HUDEP-2 (cell line): Measurements from ENCODE around the gene STK17A.
"Not testable (repeated sequence)": the region's sequence is repeated elsewhere in the genome, so short reads cannot be mapped to it uniquely, and the experiment has no call there.

ENCODE experiments used
- DNase-seq, 76 experiments: peaks; one replicate each; lab custom pipeline; 2025; ENCODE audit not compliant: unreplicated experiment in 76 of 76; lab: John Stamatoyannopoulos, UW

STK17A gene

DNA sequence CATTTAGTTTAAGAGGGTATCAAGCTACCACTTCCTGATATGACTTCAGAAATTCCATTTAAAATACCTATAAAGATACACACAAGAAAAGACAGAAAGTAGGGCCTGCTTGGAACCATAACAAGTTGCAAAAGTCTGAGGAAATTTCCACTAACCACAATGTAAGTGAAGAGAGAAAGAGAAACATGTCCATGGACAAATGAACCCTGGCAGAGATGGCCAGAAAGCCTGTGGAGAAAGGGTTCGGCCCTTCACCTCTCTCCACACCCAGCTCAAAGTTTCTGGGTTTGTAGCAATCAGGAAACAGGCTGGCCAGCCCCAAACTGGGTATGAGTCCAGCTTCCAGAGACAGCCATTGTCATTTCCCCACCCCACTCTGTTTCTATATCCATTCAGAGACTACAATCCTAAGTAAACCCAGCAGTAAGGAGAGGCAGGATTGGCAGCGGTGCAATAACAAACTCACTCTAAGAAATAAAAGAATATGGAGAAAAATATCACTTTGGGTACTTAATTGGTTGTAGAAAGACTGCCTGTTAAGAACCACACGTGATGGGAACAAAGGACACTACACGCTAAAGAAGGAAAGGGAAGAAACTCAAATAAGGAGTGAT lies 71.1 kb downstream of the STK17A start:
- no peak for DNase-seq

GRCh38 chr7:43655584-43655983 lies 72.7 kb downstream of the STK17A start:
- no peak for DNase-seq

DNA sequence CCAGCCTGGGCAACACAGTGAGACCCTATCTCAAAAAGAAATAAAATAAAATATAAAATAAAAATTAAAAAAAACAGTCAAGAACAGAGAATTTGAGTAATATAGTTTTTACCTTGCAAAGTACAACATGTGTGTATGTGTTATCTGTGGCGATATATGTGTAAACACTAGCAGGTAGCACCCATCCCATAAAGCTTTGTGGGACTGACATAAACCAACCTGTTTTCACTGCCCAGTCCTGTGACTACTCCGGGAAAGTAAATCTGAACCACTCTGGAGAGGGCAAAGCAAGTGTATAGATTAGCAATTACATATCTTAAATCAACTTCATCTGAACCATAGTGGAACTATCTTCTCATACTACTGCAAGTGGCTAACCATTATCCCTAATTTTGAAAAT lies 74.1 kb downstream of the STK17A start:
- no peak for DNase-seq

DNA sequence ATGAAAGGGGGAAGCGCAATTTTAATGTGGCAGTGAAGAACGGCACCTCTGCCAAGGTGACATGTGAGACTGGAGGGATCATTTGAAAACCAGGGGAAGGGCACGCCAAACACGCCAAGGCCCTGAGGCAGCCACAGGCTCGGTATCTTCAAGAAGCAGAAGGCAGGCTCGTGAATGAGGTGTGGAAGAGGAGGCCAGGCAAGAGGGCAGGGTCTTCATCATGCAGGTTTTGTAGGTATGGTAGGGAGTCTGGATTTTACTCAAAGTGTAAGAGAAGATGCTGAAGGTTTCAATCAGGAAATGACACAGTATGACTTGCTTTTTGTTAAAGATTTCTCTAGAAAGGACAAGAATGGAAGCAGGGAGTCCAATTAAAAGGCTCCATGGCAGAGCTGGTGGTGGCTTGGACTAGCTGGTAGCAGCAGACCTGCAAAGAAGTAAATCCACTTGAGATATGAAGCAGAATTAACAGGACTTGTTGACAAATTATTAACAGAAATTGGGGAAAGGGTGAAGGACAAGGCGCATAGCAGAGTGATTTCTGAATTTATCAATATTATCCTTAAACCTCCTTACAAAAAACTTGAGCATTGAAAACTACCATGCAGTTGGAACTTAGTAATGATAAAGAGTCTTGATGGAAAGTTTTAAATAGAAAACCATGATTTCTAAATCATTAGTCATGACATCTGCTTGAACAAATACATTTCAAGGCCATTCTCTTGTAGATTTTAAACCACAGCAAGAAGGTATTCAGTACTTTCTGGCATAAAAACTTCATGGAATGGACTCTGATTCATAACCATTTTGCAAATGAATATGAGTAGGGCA lies 76.0 kb downstream of the STK17A start:
- no peak for DNase-seq

DNA sequence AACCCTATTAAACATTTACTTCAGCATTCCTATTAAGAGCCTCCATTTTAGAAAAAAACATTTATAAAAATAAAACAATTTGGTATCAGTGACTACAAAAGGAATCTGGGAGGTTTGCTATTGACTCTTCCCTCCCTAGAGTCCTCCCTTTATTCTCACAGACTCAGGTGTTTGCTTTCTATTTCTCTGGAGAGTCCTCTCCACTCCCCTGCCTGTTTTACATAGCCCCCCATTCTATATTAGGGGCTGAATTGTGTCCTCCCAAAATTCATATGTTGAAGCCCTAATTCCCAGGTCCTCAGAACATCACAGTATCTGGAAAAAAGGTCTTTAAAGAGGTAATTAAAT lies 76.6 kb downstream of the STK17A start:
- no peak for DNase-seq

- DNase-seq = no peak
Observed at GRCh38 chr7:43660141-43660540, 77.2 kb downstream of the STK17A start.

- no peak for DNase-seq
Observed at GRCh38 chr7:43664681-43665080, 81.8 kb downstream of the STK17A start.

DNA sequence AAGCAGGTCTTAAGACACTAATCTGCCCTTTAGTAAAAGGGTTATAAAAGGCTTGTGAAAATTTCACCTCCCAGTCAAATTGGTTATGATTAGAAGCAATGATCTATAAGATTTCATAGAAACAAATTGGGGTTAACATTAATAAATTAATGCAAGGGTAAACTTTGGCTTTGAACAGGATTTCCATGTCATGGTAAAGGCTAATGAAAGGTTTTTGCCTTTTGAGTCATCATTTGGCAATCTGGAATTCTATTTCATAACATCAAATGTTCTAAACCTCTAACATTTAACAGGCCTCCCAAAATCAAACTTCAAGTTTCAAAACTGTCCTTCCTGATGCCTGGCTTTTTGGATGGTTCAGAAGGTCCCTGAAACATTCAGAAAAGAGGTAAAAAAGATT lies 84.0 kb downstream of the STK17A start:
- DNase-seq = no peak

DNA sequence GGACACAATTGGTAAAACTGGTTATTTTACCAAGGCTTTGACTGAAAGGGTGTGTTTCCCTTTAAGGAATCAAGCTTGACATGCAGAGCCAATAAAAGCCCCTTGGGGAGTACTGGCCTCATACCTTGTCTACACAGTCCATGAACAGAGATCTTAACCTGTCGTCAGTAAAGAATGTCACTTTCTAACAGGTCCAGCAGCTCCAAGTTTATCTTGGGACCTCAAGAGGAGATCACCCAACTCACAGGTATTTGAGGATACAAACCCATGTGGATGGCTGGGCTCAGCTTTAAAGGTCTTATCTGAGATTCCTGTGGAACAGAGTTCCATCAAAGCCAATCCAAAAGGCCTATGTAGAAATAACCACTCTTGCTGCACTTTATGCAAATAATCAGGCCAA lies 85.1 kb downstream of the STK17A start:
- no peak for DNase-seq

DNA sequence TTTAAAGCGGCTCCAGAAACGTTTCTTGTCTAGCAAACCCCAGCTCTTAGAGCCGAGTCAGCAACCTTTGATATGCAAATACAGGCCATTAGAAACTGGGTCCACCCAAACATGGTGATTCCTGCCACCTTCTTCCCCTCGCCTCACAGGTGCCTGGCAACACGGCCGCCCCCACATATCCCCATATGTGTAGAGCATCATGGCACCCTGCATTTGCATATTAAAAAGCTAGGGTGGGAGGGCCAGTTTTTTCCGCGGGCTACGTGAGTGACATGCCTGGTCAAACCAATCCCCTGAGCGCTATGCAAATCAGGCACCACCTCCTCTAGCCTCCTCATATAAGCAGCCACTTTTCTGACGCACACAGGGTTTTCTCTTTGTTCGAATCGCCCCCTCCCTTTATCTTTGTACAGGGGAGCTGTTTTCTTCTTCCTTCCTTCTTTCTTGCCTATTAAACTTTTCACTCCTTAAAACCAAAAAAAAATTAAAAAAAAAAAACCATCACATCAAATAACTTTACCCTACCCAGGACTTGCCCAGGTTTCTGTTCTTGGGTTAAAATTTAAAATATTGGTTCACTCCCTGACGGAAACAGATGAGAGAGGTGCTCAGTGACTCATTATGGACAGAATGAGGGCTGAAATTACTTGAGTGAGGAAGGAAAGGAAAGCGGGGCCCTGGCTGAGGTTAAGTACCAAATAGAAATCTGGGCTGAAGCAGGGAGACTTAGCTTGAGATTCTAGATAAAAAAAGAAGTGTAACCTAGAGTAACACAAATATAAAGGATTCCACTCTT lies 86.6 kb downstream of the STK17A start:
- DNase-seq = no peak

- DNase-seq = peak in 10 of 76 experiments; percentile 1 to 43 (median 22)
Observed at GRCh38 chr7:43671521-43671920, 88.6 kb downstream of the STK17A start.

- DNase-seq = not testable (repeated sequence)
Observed at GRCh38 chr7:43673243-43673976, 90.5 kb downstream of the STK17A start.

DNA sequence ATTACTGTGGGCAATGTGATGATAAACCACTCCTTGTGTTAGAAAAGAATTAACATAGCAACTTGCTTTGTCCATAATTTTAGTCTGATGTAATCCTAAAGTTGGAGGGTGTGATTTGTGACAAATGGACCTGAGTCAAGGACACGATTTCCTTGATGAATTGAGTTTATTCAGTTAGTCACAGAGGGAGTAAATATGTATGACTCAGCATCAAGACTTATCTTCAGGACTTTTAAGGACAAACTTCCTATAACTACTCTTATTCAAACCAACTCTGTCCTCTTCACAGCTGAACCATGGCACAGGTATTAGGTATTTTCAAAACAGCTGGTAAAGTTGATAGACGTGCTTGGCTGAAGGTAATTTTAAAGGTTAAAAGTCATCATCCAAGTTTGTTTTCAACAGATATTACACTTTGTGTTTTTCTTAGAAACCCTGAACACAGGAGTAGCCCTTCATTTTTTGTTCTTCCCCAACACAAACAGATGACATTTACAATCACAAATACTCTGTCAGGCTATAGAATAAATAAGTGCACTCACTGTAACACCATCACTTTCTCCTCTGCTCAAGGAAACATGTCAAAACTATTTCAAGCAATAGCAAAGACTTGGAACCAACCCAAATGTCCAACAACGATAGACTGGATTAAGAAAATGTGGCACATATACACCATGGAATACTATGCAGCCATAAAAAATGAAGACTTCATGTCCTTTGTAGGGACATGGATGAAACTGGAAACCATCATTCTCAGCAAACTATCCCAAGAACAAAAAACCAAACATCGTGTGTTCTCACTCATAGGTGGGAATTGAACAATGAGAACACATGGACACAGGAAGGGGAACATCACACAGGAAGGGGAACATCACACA lies 91.9 kb downstream of the STK17A start:
- peak in 5 of 76 experiments; percentile 3 to 8 (median 6) for DNase-seq
